Endothelial cell of umbilical vein (primary cell): ENCODE measurements around the gene EZH1. TPM values are rescaled to one million over a fixed set of nuclear protein-coding genes. Genes with fewer than 3 reads are reported as not detected.

Experiments
- BruUV-seq: library from RNA; stranded (reverse); fragments of 400-500 nt; replicated peaks from 2 replicates; lab custom pipeline; 2021; lab: Mats Ljungman, UMichigan
- CTCF ChIA-PET: fragments of 300-600, 350-600 bp; sonication (Branson Sonifier 250); formaldehyde crosslinking; loops from one replicate; lab custom pipeline; 2021; ENCODE audit warnings: antibody characterized with exemption, inconsistent platforms; lab: Charles Lee
- POLR2A ChIA-PET: fragments of 300-600, 350-600 bp; sonication (Branson Sonifier 250); formaldehyde crosslinking; loops from one replicate; lab custom pipeline; 2021; ENCODE audit warnings: antibody characterized with exemption, inconsistent platforms; lab: Charles Lee
- DNase-seq: peaks from one replicate; pipeline ENCODE4 v3.0.0-alpha.2; 2011; ENCODE audit warnings: low read depth, low spot score
- FAIRE-seq: peaks from 2 replicates; lab custom pipeline; 2011; peaks lifted over from hg19 to GRCh38; lab: Jason Lieb, UNC
- H2AFZ ChIP-seq: 2 replicates; pipeline ENCODE4 v1.6.0; 2012; ENCODE audit warnings: low read depth, low read length, control low read depth, inconsistent platforms
- H3K27ac ChIP-seq: 2 replicates; pipeline ENCODE4 v1.5.1; 2011; ENCODE audit warnings: low read depth, mild to moderate bottlenecking, control low read depth, low read length, moderate library complexity; ENCODE audit not compliant: insufficient read depth
- H3K27me3 ChIP-seq, 2 experiments: 2 replicates each; pipeline versions ENCODE4 v1.6.0 to v1.6.1; 2011; ENCODE audit warnings: low read length in 2 of 2, mixed read lengths in 1 of 2; ENCODE audit not compliant: control insufficient read depth in 2 of 2, insufficient read depth in 2 of 2
- H3K36me3 ChIP-seq, 2 experiments: 2 replicates in 1 of 2; 3 replicates in 1 of 2; pipeline ENCODE4 v1.5.1; 2011; ENCODE audit warnings: low read length in 2 of 2, mild to moderate bottlenecking in 1 of 2, moderate library complexity in 1 of 2; ENCODE audit not compliant: control insufficient read depth in 2 of 2, insufficient read depth in 2 of 2; ENCODE audit errors: extremely low read depth in 1 of 2
- H3K4me1 ChIP-seq: 3 replicates; pipeline ENCODE4 v1.5.1; 2011; ENCODE audit warnings: mild to moderate bottlenecking, low read length; ENCODE audit not compliant: control insufficient read depth, insufficient read depth; ENCODE audit errors: extremely low read depth
- H3K4me2 ChIP-seq: 2 replicates; pipeline ENCODE4 v1.6.1; 2011; ENCODE audit warnings: low read length, control low read depth, mixed read lengths; ENCODE audit not compliant: insufficient read depth
- H3K4me3 ChIP-seq, 3 experiments: fragments of 200-600 bp in 1 of 3; sonication (generic), shearing (Covaris generic) in 1 of 3; replicated peaks in 1 of 3; 2 replicates each; pipeline ENCODE4 v1.5.1; 2011 to 2016; ENCODE audit warnings: control low read depth in 3 of 3, low read length in 3 of 3, mild to moderate bottlenecking in 2 of 3, inconsistent platforms in 1 of 3, low read depth in 1 of 3, moderate library complexity in 1 of 3; ENCODE audit not compliant: insufficient read depth in 1 of 3
- H3K79me2 ChIP-seq: 2 replicates; pipeline ENCODE4 v1.6.0; 2012; ENCODE audit warnings: low read length, inconsistent platforms; ENCODE audit not compliant: control insufficient read depth, insufficient read depth
- H3K9ac ChIP-seq: replicated peaks from 2 replicates; pipeline ENCODE3; 2011; ENCODE audit warnings: low read length, control low read depth; ENCODE audit not compliant: insufficient read depth; ENCODE audit errors: extremely low read depth
- H3K9me1 ChIP-seq: replicated peaks from 3 replicates; pipeline ENCODE4 v1.6.0; 2011; ENCODE audit warnings: mild to moderate bottlenecking, low read length; ENCODE audit not compliant: control insufficient read depth, insufficient read depth; ENCODE audit errors: extremely low read depth
- H3K9me3 ChIP-seq: replicated peaks from 2 replicates; pipeline ENCODE4 v1.5.1; 2012; ENCODE audit warnings: low read length, inconsistent platforms; ENCODE audit not compliant: control insufficient read depth, insufficient read depth
- H4K20me1 ChIP-seq: replicated peaks from 2 replicates; pipeline ENCODE3; 2011; ENCODE audit warnings: mild to moderate bottlenecking, low read length; ENCODE audit not compliant: control insufficient read depth, insufficient read depth; ENCODE audit errors: extremely low read depth
- EZH2 ChIP-seq: IDR thresholded peaks from 2 replicates; pipeline ENCODE4 v1.6.1; 2012; ENCODE audit warnings: borderline replicate concordance, low read depth, mild to moderate bottlenecking, moderate library complexity, low read length, inconsistent platforms; ENCODE audit not compliant: severe bottlenecking
- FOS ChIP-seq: IDR thresholded peaks from 2 replicates; pipeline ENCODE4 v1.6.1; 2011; ENCODE audit warnings: mild to moderate bottlenecking, low read length, moderate library complexity, borderline replicate concordance; ENCODE audit not compliant: insufficient read depth
- GATA2 ChIP-seq: IDR thresholded peaks from 2 replicates; pipeline ENCODE4 v1.7.0; 2011; ENCODE audit warnings: low read depth, mild to moderate bottlenecking, moderate library complexity, mixed read lengths, low read length; ENCODE audit not compliant: insufficient read length, insufficient read depth
- JUN ChIP-seq: IDR thresholded peaks from 2 replicates; pipeline ENCODE4 v1.6.1; 2011; ENCODE audit warnings: borderline replicate concordance, low read depth; ENCODE audit not compliant: insufficient read length, insufficient read depth
- MAX ChIP-seq: IDR thresholded peaks from 2 replicates; pipeline ENCODE4 v1.6.1; 2011; ENCODE audit not compliant: insufficient read depth, insufficient read length
- MYC ChIP-seq: IDR thresholded peaks from one replicate; pipeline ENCODE4 v1.6.1; 2011; ENCODE audit warnings: mild to moderate bottlenecking, low read depth, low read length
- POLR2A ChIP-seq: IDR thresholded peaks from 2 replicates; pipeline ENCODE4 v1.6.1; 2012; ENCODE audit warnings: low read depth, mild to moderate bottlenecking, control low read depth, low read length
- POLR2AphosphoS5 ChIP-seq: IDR thresholded peaks from 2 replicates; pipeline ENCODE4 v1.6.1; 2012; ENCODE audit warnings: low read depth, mild to moderate bottlenecking, control low read depth, low read length, moderate library complexity; ENCODE audit not compliant: insufficient read depth
- dilution Hi-C: fragments of 300-500 bp; cut with MboI; formaldehyde crosslinking; loops from one replicate; pipeline ENCODE4 v1.15.0; 2019; ENCODE audit warnings: low sequenced_read_pairs; ENCODE audit not compliant: extremely low pct_ligation_motif_present
- intact Hi-C: fragments of 100-400 bp; cut with micrococcal nuclease; formaldehyde crosslinking; loops from one replicate; pipeline ENCODE4 v1.10.0; 2022
- polyA plus RNA-seq, 4 experiments: library from polyadenylated mRNA; depleted of rRNA in 3 of 4; stranded (reverse) in 3 of 4; unstranded in 1 of 4; fragments of >200 nt; gene quantifications; 2 replicates each; pipeline versions ENCODE4 v1.2.1 to v1.2.3, GENCODE V29; 2011 to 2012; ENCODE audit warnings: missing spikeins in 1 of 4
- total RNA-seq: library from RNA; stranded (reverse); gene quantifications from 2 replicates; pipeline ENCODE4 v1.2.3, GENCODE V29; 2021
- TF ChIP-seq, protein P1 (sequence below), 2 donors: IDR thresholded peaks; 1 replicate in 1 of 2; 2 replicates in 1 of 2; pipeline ENCODE4 v1.5.1; 2011; ENCODE audit warnings: low read length in 2 of 2, mild to moderate bottlenecking in 2 of 2, moderate library complexity in 2 of 2, control low read depth in 1 of 2, inconsistent platforms in 1 of 2, low read depth in 1 of 2; ENCODE audit not compliant: insufficient read depth in 1 of 2; ENCODE audit errors: extremely low read depth in 1 of 2

EZH1 gene
- total and polyA plus RNA-seq, 2 donors (not counting 3 experiments of a cell fraction or from before 2014, with no cell fraction given), result 31.4 to 33.7 TPM

- H2AFZ ChIP-seq, result no peak overlapping the region
- dilution Hi-C loops (no loop called here), intact Hi-C loops (no loop called here)
- no peak overlapping the region for H3K4me2 ChIP-seq
- H4K20me1 ChIP-seq, result no peaks in the 10 kb centered on the region
- ChIA-PET CTCF (no interaction called here), POLR2A (no interaction called here)
- BruUV-seq, result no TSS peak
- H3K79me2 ChIP-seq, result no peaks in the 10 kb centered on the region
- TF ChIP-seq POLR2A, result no peak
- TF ChIP-seq MYC, result no peak
- no peak for TF ChIP-seq JUN
- TF ChIP-seq GATA2, result no peak
- no peak for TF ChIP-seq POLR2AphosphoS5
- no peak for TF ChIP-seq EZH2
- TF ChIP-seq, protein P1, sequence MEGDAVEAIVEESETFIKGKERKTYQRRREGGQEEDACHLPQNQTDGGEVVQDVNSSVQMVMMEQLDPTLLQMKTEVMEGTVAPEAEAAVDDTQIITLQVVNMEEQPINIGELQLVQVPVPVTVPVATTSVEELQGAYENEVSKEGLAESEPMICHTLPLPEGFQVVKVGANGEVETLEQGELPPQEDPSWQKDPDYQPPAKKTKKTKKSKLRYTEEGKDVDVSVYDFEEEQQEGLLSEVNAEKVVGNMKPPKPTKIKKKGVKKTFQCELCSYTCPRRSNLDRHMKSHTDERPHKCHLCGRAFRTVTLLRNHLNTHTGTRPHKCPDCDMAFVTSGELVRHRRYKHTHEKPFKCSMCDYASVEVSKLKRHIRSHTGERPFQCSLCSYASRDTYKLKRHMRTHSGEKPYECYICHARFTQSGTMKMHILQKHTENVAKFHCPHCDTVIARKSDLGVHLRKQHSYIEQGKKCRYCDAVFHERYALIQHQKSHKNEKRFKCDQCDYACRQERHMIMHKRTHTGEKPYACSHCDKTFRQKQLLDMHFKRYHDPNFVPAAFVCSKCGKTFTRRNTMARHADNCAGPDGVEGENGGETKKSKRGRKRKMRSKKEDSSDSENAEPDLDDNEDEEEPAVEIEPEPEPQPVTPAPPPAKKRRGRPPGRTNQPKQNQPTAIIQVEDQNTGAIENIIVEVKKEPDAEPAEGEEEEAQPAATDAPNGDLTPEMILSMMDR (IDR thresholded peaks at IDR 0.05; ENCODE audit: extremely low read depth in 1 of 2, insufficient read depth in 1 of 2, low read depth in 1 of 2, low read length in 2 of 2), result no peak
- no peak for TF ChIP-seq MAX
- no peak for TF ChIP-seq FOS
- no peaks in the 10 kb centered on the region for H3K27me3 ChIP-seq
- H3K4me3 ChIP-seq, result no peak overlapping the region
- DNase-seq (no peak), FAIRE-seq (no peak)
- peaks cover 9 to 14% of the 10 kb centered on the region in 2 experiments for H3K36me3 ChIP-seq
- peaks cover 14% of the 10 kb centered on the region for H3K4me1 ChIP-seq
- H3K9me3 ChIP-seq, result no peaks in the 10 kb centered on the region
- no peak overlapping the region for H3K9ac ChIP-seq
- no peak overlapping the region for H3K27ac ChIP-seq
- H3K9me1 ChIP-seq, result no peaks in the 10 kb centered on the region
Measured at GRCh38 chr17:42665581-42666001, 79.2 kb downstream of the EZH1 start.
